NCI-H1694 treated with DMSO at 0.1 percent for 48 hours (cell line): ENCODE measurements around the gene PRR29.
"Not testable (repeated sequence)": the region's sequence is repeated elsewhere in the genome, so short reads cannot be mapped to it uniquely, and the experiment has no call there.

Source experiments
- DNase-seq: peaks from one replicate; lab custom pipeline; 2025; lab: John Stamatoyannopoulos, UW

Gene PRR29

DNA sequence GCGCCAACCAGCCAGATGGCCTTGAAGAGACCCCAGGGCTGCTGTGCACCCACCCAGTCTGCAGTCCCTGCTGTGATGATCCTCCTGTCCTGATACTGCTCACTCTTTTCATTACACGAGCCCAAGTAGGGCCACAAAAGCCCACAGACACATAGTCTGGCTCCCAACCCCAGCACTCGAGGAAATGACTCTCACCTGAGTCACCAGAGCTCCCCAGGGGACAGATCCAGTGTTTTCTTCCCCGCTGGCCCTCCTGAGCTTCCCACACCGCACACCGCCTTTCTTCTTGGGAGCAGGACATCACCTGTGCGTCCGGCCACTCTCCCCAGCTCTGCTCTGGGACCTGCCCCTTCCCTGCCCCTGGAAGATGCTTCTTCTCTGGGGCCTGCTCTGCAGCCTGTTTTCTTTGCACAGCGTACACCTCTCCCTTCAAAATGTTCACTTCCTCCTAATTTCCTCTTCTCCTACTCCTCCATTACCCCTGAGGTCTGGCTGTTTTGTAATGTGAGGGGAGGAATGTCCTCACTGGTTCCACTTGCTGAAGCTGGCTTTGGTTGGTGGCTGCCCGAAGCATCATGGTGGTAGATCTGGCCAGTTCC, 23.5 kb upstream of the PRR29 start:
- no peak for DNase-seq

DNA sequence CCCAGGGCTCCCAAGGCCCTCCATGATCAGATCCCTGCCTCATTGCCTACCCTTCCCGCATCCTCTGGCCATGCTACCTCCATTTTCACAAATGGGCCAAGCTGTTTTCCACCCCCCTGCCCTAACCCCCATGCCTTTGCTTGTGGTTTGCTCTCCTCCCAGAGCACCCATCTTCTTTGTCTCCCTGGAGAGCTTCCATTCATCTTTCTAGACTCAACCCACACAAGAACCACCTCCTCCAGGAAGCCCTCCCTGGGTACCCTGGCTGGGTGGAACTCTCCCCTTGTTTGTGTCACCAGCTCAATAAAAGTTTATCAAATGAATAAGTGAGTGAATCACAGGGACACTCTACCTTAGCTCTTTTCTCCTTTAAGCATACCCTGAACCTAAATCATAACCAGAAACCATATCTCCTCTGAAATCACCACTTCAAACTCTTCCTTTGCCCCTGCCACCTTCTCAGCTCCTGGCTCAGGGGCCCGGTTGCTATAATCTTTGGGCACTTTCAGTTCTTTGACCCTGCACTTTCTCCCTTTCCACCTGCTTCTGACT, 22.5 kb upstream of the PRR29 start:
- no peak for DNase-seq

DNA sequence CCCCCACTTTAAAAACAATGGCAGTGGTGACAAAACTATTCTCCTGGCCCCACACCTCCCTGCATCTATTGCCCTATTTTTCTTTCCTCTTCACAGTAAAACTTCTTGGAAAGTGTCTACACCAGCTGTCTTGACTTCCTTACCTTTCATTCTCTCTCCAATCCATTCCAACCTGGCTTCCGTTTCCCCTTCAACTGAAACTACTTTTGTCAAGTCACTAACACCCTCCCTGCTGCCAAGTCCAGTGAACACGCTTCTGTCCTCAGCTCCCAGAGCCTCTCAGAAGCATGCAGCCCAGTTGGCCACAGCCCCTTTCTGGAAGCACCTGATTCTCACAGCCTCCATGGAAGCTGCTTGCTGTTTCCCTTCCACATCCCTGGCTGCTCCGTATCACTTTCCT, 21.4 kb upstream of the PRR29 start:
- DNase-seq = no peak

DNA sequence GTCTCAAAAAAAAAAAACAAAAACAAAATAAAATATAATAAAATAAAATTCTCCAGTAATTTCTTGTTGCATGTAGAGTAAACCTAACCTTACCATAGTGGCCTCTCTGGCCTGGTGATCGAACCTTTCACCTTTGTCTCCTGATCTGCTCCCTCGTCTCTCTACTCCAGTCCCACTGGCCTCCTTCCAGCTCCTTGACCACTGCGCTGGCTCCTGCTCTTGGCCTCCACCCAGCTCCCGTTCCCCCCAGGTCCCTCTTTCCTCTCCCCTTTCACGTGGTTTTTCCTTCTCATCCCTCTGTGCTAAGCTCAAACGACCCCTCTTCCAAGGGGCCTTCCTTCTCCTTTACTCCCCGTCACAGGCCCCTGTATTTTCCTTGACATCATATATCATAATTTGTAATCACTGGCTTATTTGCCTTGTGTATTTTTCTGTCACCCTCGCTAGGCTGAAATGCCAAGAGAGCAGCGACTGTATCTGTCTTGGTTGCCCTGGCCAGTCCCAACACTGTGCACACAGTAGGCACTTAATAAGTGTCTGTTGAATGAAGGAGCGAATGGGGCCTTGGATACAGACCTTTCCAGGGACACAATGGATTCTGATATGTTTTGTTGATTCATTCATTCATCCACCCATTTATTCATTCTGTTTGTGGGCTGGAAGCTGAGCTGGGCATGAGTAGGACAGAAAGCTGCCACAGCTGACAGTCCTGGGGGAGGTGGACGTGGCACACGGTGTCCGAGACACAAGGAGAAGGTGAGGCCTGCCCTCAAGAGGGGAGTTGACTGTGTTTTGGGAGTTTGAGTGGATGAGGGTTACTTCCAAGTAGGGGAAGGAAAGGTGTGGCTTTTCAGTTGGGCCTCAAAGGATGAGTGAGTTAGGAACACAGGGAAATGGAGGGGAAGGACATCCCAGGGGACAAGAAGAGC, 19.6 kb upstream of the PRR29 start:
- no peak for DNase-seq

DNA sequence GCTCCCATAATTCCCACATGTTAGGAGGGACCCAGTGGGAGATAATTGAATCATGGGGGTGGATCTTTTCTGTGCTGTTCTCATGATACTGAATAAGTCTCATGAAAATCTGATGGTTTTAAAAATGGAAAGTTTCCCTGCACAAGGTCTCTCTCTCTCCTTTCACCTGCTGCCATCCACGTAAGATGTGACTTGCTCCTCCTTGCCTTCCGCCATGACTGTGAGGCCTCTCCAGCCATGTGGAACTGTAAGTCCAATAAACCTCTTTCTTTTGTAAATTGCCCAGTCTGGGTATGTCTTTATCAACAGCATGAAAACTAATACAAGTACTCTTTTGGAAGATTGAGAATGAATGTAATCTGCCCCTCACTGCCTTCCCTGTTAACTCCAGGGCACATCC, 15.5 kb upstream of the PRR29 start:
- not testable (repeated sequence) for DNase-seq

DNA sequence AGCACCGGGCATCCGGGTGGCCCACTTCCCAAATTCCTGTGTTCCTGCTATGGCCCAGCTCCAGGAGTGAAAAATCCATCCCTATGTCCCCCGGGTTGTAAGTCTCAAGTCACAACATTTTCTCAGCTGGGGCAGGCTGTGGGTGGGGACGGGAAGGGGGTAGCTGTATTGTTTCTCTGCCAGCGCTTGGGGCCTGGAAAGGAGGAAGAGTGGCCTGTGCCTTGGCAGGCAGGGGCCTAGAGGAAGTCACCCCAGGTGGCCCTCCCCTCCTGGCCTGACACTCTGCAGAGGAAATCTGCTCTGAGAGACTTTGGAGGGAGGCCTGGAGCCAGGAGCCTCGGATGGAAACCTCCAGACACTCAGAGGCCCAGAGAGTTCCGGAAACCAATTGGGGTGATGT, 14.8 kb upstream of the PRR29 start:
- no peak for DNase-seq

DNA sequence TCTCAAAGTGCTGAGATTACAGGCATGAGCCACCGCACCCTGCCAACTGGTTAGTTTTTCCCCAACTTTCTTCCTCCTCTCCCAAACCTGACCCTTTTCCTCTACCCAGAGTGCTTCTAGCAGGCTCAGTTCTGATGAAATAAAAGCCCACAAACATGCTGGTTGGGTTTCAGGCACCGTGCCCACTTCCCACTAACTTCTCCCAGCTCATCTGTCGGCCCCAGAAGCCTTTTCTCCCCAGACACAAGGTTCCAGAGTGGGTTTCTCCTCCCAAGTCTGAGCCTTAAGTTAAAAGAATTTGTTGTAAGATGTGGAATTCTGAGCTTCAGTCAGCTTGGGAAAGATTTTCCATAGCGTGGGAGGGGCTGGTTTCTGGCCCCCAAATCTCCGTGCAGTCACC, 13.9 kb upstream of the PRR29 start:
- DNase-seq = no peak

DNA sequence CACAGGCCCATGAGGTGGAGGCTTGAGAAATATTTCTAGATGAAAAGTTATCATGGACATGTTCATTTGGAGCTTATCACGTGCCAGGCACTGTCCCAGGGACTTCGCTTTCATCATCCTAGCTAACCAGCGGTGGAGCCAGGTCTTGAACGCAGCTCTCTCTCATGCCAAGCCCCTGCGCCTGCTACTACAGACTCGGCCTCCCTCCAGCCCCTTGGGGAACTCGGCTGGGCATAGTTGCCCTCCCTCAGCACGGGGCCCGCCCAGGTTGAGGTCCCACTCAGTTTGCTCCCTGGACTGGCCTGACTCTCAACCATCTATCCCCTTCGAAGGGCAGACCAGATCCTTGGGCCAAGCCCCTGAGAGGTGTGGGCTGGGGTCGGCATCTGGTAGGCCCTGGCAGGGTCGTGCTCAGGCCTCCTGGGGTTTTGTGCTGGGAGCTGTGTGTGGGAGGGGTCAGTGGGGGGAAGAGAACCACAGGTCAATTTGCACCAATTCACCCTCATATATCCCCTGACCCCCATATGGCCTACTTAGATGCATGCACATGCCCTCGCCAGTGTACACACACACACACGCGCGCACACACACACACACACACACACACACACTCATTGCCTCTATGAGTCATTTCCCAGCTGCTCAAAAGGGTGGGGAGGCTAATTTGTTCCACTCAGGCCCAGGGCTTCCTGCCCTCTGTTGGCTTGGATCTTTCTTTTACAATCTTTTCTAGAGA, 13.3 kb upstream of the PRR29 start:
- no peak for DNase-seq

DNA sequence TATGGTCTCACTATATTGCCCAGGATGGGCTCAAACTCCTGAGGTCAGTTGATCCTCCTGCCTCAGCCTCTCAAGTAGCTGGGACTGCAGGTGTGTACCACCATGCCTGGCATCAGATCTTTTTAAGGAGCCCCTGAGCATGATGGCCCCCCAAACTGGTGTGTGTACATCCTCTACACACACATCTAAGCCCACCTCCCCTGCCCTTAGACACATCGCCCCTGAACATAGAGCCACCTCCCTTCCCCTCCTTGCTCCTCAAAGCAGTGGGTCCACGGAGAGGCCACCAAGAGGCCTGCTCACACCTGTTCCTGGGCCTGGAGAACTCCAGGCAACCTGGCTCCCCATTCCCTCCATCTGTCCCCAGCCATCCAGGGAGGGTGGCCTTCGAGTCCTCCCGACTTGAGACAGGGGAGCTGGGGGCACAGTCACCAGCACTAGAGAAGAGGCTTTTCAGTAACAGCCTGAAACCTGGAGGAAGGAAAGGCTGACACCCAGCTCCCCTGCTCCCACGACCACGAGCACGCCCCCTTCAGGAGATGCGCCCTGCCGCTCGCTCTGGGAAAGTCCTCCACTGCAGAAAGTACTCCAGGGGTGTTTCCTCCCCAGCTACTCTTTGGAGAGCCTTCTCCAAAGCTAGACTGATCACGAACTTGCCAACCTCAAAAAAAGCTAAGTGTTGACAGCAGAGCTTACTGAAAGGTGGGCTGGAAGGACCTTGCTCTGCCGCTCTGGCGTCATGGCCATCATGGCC, 12.6 kb upstream of the PRR29 start:
- no peak for DNase-seq

DNA sequence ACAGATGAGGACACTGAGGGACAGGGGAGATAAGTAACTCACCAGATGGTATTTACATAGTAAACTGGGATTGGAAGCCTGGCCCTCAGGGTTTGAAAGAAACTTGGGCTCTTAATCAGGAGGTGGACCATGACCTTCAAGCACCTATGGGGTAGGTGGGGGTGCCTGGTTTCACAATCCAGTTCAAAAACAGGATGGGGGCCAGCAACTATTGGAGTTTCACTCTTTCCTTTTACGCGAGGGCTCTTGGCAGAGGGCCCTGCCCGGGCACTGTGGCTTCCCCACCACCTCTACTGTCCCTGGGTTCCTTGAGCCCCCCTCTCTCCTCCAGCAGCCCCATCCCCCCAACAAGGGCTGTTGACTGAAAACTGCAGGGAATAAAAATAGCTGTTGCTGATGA, 11.3 kb upstream of the PRR29 start:
- no peak for DNase-seq

DNA sequence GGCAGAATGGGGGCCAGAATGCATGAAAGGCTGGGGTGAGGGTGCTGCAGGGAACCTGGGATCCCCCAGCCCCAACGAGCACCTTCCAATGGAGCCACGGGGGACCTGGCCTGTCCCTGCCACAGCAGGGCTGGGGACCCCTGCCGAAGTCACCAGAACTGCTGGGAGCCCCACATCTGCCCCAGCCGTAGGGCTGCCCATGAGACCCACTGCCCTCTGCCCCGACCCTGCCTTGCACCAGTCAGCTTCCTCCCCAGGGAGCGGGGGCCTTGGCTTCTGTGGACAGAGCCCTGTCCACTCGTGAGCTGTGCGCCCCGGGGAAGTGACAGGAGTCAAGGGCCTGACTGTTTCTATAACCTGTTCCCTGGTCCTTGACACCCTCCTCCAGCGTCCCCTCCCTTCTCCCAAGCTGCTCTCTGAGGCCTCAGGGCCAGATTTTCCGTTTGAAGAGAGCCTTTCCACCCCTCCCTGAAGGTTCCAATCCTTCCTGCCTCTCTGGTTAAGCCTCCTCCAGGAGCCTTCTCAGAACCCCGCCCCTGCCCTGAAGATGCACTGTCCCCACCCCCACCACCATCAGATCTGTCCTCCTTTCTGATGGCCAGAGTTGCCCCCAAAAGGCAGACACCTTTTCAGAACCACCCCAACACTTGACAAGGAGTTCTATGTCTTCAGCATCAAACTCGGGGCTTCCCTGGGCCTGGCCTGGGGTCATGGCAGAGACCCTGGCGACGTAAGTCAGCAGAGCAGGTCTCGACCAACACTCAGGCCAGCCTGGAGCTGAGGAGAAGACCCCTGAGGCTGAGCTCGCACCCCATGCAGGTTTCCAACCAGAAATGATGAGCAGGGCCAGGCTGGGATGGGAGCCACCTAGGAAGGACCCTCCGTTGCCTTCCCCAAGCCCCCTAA, 10.7 kb upstream of the PRR29 start:
- DNase-seq = no peak

DNA sequence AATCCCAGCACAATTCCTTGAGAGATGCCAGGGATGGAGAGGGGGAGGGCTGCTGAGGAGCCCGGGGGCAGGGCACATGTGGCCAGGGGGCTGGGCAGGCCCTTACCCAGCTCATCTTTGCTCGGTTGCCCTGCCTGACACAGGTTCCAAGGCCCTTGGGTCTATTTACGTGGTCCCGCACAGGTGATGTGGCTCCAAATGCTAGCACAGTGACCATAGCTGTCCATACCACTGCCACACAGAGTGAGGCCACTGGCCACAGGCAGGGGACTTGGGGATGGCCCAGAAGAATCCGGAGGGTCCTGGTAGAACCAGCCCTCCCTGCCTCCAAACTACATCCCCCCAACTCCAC, 10.0 kb upstream of the PRR29 start:
- DNase-seq = no peak

DNA sequence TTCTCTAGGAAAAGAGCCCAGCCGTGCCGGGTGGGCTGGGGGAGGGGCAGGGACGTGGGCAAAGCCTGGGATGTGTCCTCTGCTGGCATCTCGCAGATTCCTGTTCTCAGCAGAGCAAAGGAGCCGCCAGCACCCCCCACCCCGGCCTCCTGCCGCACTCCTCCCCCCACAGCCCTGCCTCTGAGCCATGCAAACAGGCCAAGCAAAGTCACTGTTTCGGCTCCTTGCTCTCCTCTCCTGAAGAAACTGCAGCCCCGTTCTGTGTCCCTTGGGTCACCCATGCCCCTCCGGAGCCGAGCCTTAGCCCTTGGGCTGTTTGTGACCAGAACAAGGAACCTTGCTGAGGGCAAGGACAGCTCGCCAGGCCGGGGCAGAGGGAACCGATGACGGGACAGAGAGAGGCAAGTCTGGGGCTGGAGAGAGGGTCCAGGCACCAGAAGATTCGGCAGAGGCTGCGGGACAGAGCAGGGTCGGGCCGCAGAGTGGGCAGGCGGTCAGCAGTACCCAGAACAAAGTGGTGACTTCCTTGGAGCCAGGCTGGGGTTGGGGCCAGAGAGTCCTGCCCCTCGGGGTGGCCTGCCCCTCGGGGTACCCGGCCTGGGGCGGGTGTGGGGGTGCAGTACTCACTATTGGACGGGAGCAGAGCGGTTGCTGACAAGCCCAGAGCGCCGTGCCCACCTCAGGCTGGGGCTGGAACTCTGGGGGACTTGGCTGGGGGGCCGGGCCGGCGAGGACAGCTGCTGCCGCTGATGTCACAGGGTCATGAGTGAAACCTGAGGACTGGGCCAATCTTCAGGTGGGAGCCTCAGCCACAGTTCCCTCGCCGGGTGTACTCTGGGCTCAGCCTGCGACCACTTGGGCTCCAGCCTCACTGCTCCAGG, 9.2 kb upstream of the PRR29 start:
- DNase-seq = no peak

DNA sequence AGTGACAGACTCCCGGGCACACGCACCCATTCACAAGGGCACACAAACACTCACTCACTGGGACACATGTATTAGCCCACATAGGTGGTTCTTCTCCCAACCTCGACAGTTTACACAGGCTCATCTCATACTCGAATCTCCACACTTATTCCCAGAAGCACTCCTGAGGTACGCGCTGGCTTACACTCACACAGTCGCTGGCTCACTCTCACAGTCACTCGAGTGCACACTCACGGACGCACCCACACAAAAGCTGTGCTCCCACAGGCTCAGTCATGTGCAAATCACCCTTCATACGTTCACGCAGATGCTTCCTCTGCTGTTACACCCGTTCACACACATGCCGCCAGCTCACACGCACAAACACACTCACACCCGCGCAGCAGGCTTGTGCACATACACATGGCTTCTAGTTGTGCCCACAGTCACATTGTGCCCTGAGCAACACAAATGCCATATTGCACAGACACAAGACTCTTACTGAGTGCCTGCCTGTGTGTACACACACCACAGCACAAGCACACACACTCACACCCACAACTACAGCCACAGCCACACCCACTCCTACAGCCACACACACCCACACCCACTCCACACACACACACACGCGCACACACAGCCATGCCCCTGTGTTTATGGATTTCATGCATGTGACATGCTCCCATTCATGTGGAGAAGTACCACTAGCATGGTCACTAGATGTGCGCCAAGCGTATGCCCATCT, 8.4 kb upstream of the PRR29 start:
- DNase-seq = no peak

DNA sequence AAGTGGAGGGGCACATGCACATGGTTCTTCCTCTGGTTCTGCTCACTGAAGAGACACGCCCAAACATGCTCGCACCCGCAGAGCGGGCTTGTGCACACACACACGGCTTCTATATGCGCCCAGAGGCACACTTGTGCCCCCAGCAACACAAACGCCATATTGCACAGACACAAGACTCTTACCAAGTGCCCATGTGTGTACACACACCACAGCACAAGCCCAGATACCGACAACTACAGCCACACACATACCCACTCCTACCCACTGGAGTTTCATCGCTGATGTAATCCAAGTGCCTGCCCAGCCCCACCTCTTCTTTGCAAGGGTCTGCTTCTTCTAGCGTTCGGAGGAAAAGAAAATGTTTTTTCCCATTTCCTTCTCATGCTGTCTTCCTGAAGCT, 6.5 kb upstream of the PRR29 start:
- no peak for DNase-seq

DNA sequence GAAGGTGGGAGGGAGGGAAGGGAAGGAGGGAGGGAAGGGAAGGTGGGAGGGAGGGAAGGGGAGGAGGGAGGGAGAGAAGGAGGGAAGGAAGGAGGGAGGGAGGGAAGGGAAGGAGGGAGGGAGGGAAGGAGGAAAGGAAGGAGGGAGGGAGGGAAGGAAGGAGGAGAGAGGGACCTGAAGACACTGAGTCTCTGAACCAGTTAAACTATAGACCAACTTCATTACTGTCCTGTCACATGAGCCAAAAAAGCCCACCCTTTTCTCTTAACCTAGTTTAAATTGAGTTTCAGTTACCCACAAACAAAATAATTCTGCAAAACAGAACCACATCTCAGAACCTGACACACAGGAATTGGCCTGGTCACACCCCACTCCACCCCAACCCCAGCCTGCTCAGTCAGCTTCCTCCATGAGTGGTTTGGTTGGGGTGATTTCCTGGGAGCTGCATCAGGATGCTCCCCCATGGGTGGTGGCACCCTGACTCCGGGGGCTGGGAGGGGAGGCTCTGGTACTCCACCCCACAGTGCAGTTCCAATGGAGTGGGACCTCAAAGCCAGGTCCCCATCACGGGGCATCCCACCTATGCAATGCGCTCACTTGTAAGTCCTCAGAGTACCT, 4.7 kb upstream of the PRR29 start:
- no peak for DNase-seq

DNA sequence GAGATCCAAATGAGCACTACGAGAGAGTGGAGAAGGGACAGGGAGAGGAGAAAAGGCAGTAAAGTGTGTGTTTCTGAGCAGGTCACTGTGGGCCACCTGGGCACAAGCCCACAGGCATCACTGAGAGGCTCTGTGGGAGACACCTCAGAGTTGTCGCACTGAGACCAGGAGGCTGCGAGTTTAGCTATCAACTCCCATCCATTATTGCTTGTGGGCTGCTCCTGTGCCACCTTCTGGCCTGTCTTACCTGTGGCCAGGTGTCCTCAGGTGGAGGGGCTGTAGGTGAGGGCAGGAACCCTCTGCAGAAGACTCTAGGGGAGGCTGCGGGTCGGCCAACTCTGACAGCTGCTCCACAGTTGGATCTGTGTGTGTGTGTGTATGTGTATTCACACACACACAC, 2.5 kb upstream of the PRR29 start:
- no peak for DNase-seq

DNA sequence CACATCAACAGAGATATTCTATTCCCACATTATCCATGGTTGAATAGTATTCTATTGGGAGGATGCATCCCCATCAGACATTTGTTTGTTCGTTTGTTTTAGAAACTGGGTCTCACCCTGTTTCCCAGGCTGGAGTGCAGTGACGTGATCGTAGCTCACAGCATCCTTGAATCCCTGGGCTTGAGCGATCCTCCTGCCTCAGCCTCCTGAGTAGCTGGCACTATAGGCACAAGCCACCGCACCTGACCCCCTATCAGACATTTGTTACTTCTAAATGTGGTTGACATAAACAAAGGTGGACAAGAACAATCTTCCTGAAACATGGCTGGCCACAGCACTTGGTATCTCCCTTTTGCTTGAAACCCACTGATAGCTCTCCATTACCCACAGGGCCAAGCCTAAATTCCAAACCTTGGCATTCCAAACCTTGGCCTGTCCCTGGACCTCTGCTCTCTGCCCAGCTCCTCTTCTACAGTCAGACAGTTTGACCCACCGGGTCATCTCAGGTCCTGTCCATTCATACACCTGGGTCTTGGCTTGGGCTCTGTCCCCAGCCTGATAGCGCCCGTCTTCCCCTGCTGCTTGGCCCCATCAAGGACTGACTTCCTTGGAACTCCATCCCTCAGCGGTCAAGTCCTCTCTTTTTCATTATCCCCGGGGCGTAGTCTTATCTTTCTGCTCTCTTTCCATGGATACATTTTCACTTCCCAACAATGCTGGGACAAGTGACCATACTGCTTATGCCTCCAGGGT, 1.5 kb upstream of the PRR29 start:
- no peak for DNase-seq
